HepG2 (cell line): ENCODE measurements around the gene EFNA3. TPM values are rescaled to one million over a fixed set of nuclear protein-coding genes. Genes with fewer than 3 reads are reported as not detected.

ENCODE experiments used
- AGO2 ChIP-seq: fragments of 200-400 bp; formaldehyde crosslinking; optimal IDR thresholded peaks from 2 replicates; pipeline ENCODE3; 2017; ENCODE audit warnings: mild to moderate bottlenecking, low read depth, low read length, moderate library complexity
- ATRX ChIP-seq: sonication (generic); formaldehyde crosslinking; IDR thresholded peaks from 2 replicates; pipeline ENCODE4 v1.4.0; 2020; ENCODE audit warnings: missing genetic modification reagents, borderline replicate concordance
- CEBPZ ChIP-seq: IDR thresholded peaks from 2 replicates; pipeline ENCODE4 v1.6.1; 2012; ENCODE audit warnings: low read length, improper control_type of control experiment
- FOXP4 ChIP-seq: sonication (generic); formaldehyde crosslinking; IDR thresholded peaks from 2 replicates; pipeline ENCODE4 v1.4.0; 2020; ENCODE audit warnings: missing genetic modification reagents
- HMGA1 ChIP-seq: sonication (generic); formaldehyde crosslinking; conservative IDR thresholded peaks from 2 replicates; pipeline ENCODE4 v1.4.0; 2020; ENCODE audit warnings: missing genetic modification reagents
- HNRNPH1 ChIP-seq: fragments of 200-400 bp; formaldehyde crosslinking; optimal IDR thresholded peaks from 2 replicates; pipeline ENCODE3; 2017; ENCODE audit warnings: mild to moderate bottlenecking, low read depth, low read length
- PHF21A ChIP-seq: sonication (generic); formaldehyde crosslinking; IDR thresholded peaks from 2 replicates; pipeline ENCODE4 v1.5.0; 2020; ENCODE audit warnings: mild to moderate bottlenecking, missing genetic modification reagents
- POLR2AphosphoS2 ChIP-seq: IDR thresholded peaks from 2 replicates; pipeline ENCODE4 v1.6.1; 2011; ENCODE audit warnings: low read depth, low read length, improper control_type of control experiment
- POLR2G ChIP-seq: fragments of 200-400 bp; formaldehyde crosslinking; IDR thresholded peaks from 2 replicates; pipeline ENCODE4 v1.6.1; 2018; ENCODE audit warnings: mild to moderate bottlenecking, low read depth, low read length, moderate library complexity
- SMAD3 ChIP-seq: sonication (generic); formaldehyde crosslinking; IDR thresholded peaks from 2 replicates; pipeline ENCODE4 v1.4.0; 2020; ENCODE audit warnings: missing genetic modification reagents
- SMC3 ChIP-seq: IDR thresholded peaks from 2 replicates; pipeline ENCODE4 v1.6.1; 2011; ENCODE audit warnings: low read length, improper control_type of control experiment
- THAP8 ChIP-seq: sonication (generic); formaldehyde crosslinking; IDR thresholded peaks from 2 replicates; pipeline ENCODE4 v1.5.1; 2020; ENCODE audit warnings: missing genetic modification reagents, mild to moderate bottlenecking, borderline replicate concordance
- ZFY ChIP-seq: sonication (generic); formaldehyde crosslinking; IDR thresholded peaks from 2 replicates; pipeline ENCODE4 v1.4.0; 2020; ENCODE audit warnings: missing genetic modification reagents
- ZNF180 ChIP-seq: sonication (generic); formaldehyde crosslinking; IDR thresholded peaks from 2 replicates; pipeline ENCODE4 v1.4.0; 2020; ENCODE audit warnings: low read depth, missing genetic modification reagents, borderline replicate concordance
- ZNF329 ChIP-seq: sonication (generic); formaldehyde crosslinking; IDR thresholded peaks from 2 replicates; pipeline ENCODE4 v1.9.0; 2021; ENCODE audit warnings: low read depth, mild to moderate bottlenecking, missing genetic modification reagents
- ZNF337 ChIP-seq: sonication (generic); formaldehyde crosslinking; IDR thresholded peaks from 2 replicates; pipeline ENCODE4 v1.5.1; 2020; ENCODE audit warnings: missing genetic modification reagents, low read depth, mild to moderate bottlenecking, borderline replicate concordance
- ZNF562 ChIP-seq: sonication (generic); formaldehyde crosslinking; IDR thresholded peaks from 2 replicates; pipeline ENCODE4 v1.8.0; 2022; ENCODE audit warnings: missing genetic modification reagents, borderline replicate concordance
- ZNF687 ChIP-seq: sonication (generic); formaldehyde crosslinking; IDR thresholded peaks from 2 replicates; pipeline ENCODE4 v1.5.1; 2020; ENCODE audit warnings: mild to moderate bottlenecking, missing genetic modification reagents, moderate library complexity
- ZNF703 ChIP-seq: sonication (generic); formaldehyde crosslinking; IDR thresholded peaks from 2 replicates; pipeline ENCODE4 v1.5.1; 2020; ENCODE audit warnings: missing genetic modification reagents, mild to moderate bottlenecking, moderate library complexity, borderline replicate concordance
- ZNF83 ChIP-seq: sonication (generic); formaldehyde crosslinking; IDR thresholded peaks from 2 replicates; pipeline ENCODE4 v1.4.0; 2020; ENCODE audit warnings: missing genetic modification reagents, mild to moderate bottlenecking, borderline replicate concordance
- polyA plus RNA-seq, 8 experiments: library from polyadenylated mRNA; depleted of rRNA in 3 of 8; stranded (reverse) in 7 of 8; unstranded in 1 of 8; fragments of >200 nt; fragmentation: Illumina TruSeq in 4 of 8; extraction: Trizol in 4 of 8; gene quantifications; 2 replicates each; pipeline versions ENCODE4 v1.2.1 to v1.2.3, GENCODE V29; 2011 to 2016; ENCODE audit warnings: low read depth in 4 of 8, missing spikeins in 1 of 8, mixed read lengths in 1 of 8; ENCODE audit not compliant: insufficient read depth in 1 of 8
- total RNA-seq, 5 experiments: library from RNA; depleted of rRNA; stranded (reverse); fragments of >200 nt; fragmentation: Illumina TruSeq; extraction: Trizol; gene quantifications; 2 replicates each; pipeline ENCODE4 v1.2.3, GENCODE V29; 2016; ENCODE audit warnings: low read depth in 1 of 5

EFNA3 gene
- total and polyA plus RNA-seq, 2 of the 13 experiments (the other 11 are each of a cell fraction or from before 2014, with no cell fraction given) = 1.0 to 5.7 TPM

- TF ChIP-seq THAP8 (CRISPR knock-in tag) = 0 out of 2 replicates have a peak, but pooled peaks have one; percentile 14
- TF ChIP-seq POLR2AphosphoS2 = peak; percentile 72
- TF ChIP-seq ZNF562 = no peak
- peak; percentile 51; the same call in 1 of the 2 replicates for TF ChIP-seq PHF21A (CRISPR knock-in tag)
- TF ChIP-seq ATRX (CRISPR knock-in tag) = no peak
- TF ChIP-seq ZNF329 (CRISPR knock-in tag) = 0 out of 2 replicates have a peak, but pooled peaks have one; percentile 20
- peak; percentile 77 for TF ChIP-seq HNRNPH1
- TF ChIP-seq HMGA1 (CRISPR knock-in tag) = no peak
- TF ChIP-seq ZFY (CRISPR knock-in tag) = peak; percentile 48
- TF ChIP-seq AGO2 = peak; percentile 98
- TF ChIP-seq CEBPZ = no peak
- TF ChIP-seq ZNF180 = no peak
- peak; percentile 85 for TF ChIP-seq ZNF687 (CRISPR knock-in tag)
- no peak; the same call in 1 of the 2 replicates for TF ChIP-seq ZNF703 (CRISPR knock-in tag)
- TF ChIP-seq SMC3 = no peak; the same call in 1 of the 2 replicates
- no peak for TF ChIP-seq SMAD3
- TF ChIP-seq FOXP4 (CRISPR knock-in tag) = no peak; the same call in 1 of the 2 replicates
- peak; percentile 96 for TF ChIP-seq POLR2G
- TF ChIP-seq ZNF337 (CRISPR knock-in tag) = peak; percentile 87
- TF ChIP-seq ZNF83 (CRISPR knock-in tag) = no peak
Observed at GRCh38 chr1:155135415-155136028, 56.9 kb downstream of the EFNA3 start, which contains the start of gene SLC50A1 (continued).
